ENCODE data around the gene IGF1R. TPM values are rescaled to one million over a fixed set of nuclear protein-coding genes. Genes with fewer than 3 reads are reported as not detected.
A peak's percentile ranks its signal among the peaks of the same experiment; 100 is the strongest.

Gene IGF1R
- total RNA-seq, 1 donor from 2014 or later, result 131 TPM

DNA sequence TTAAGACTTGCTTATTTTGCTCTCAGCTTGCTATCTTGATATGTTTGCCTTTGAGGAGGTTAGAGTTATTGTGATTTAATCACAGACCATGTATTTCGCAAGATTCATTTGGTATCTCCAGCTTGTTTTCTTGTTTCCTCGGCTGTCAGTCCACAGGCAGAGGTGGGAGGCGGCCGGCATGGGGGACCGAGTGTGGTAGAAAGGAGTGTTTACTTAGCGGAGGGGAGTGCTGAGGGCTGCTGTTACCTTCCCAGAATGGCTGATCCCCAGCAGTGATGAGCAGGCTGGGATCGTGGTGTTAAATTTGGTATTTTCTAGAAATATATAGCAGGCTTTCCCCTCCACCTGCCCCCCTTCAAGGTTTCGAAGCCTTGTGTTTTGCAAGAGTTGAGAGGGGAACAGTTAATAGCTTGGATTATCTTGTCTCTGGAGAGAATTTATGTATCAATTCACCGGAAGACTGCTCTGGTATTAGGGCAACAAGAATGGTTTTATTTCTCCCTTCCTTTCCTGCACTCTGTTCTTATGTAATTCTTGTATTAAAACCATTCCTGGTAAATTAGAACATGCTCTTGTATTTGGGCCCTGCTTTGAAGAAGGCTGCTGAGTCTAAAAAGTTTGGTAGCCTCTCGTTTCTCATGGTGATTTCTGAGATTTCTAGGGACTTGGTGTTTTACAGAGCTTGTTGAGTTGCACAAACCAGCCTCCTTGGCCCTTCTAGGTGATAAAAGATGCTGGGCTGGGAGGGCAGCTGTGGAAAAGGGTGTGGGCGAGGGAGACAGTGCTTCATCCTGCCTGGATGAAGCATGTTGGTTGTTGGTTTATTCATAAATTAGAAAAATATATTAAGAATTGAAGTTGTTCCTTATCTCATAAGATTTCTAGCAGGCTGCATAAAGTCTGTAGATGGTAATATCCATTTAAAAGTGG, 151.4 kb downstream of the IGF1R start:
- TF ChIP-seq CTCF (IDR thresholded peaks at IDR 0.05; ENCODE audit: unreplicated experiment), result no peak
- Mint-ChIP-seq H3K27me3 (ENCODE audit: unreplicated experiment) (peaks cover 19% of the 10 kb centered on the region), H3K4me3 (ENCODE audit: unreplicated experiment) (no peak overlapping the region), H3K4me1 (ENCODE audit: unreplicated experiment) (peaks cover 82% of the 10 kb centered on the region), H3K36me3 (ENCODE audit: low read depth, unreplicated experiment) (peaks cover 7% of the 10 kb centered on the region), H3K27ac (ENCODE audit: unreplicated experiment) (peak overlapping the region; percentile 99), H3K9me3 (ENCODE audit: unreplicated experiment) (no peaks in the 10 kb centered on the region)
- peak; percentile 32 for DNase-seq (ENCODE audit: low spot score)

- H3K4me3 Mint-ChIP-seq (ENCODE audit: unreplicated experiment), result peak overlapping the region; percentile 80
- H3K27me3 Mint-ChIP-seq (ENCODE audit: unreplicated experiment), result peaks cover 19% of the 10 kb centered on the region
- peak; percentile 58 for DNase-seq (ENCODE audit: low spot score)
- no peak for TF ChIP-seq CTCF (IDR thresholded peaks at IDR 0.05; ENCODE audit: unreplicated experiment)
- no peaks in the 10 kb centered on the region for H3K9me3 Mint-ChIP-seq (ENCODE audit: unreplicated experiment)
- peak overlapping the region; percentile 99 for H3K27ac Mint-ChIP-seq (ENCODE audit: unreplicated experiment)
- peaks cover 84% of the 10 kb centered on the region for H3K4me1 Mint-ChIP-seq (ENCODE audit: unreplicated experiment)
- H3K36me3 Mint-ChIP-seq (ENCODE audit: low read depth, unreplicated experiment), result peaks cover 11% of the 10 kb centered on the region
Observed at GRCh38 chr15:98800437-98801233, 152.3 kb downstream of the IGF1R start.

DNA sequence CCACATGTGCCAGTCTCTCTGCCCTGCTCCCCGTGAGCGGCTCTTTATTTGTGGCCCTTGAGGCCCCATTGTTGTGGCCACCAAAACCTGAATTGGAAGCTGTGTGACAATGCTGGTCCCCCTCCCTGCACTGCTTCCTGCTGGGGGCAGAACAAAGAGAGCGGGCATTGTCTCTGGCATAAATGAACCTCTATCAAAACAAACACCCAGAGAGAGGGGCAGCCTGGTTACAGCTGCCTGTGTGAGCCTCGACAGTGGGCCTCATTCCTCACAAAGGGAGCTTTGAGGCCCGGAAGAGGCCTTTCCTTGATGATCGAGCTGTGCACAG, 152.9 kb downstream of the IGF1R start:
- DNase-seq (ENCODE audit: low spot score), result peak; percentile 32
- Mint-ChIP-seq H3K27ac (ENCODE audit: unreplicated experiment) (peak overlapping the region; percentile 99), H3K4me3 (ENCODE audit: unreplicated experiment) (peak overlapping the region; percentile 80), H3K27me3 (ENCODE audit: unreplicated experiment) (peaks cover 19% of the 10 kb centered on the region), H3K9me3 (ENCODE audit: unreplicated experiment) (no peaks in the 10 kb centered on the region), H3K36me3 (ENCODE audit: low read depth, unreplicated experiment) (peaks cover 11% of the 10 kb centered on the region), H3K4me1 (ENCODE audit: unreplicated experiment) (peaks cover 82% of the 10 kb centered on the region)
- no peak for TF ChIP-seq CTCF (IDR thresholded peaks at IDR 0.05; ENCODE audit: unreplicated experiment)

DNA sequence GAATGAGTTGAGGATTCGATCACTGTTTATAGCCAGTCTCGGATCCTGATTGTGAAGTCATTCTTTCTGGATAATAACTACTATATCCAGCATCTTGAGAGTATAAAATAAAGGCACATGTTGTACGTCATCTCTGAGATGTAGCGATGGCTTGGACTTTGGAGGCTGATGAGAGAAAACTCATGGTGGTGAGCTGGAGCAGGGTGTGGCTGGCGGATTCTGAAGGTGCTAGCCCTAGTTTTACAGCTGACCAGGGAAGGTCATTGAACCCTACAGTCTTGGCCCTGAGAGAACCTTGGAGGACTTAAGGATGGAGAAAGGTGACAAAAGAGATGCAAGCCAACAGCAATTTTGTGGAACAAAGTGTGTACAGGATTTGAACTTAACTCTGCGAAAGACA, 153.8 kb downstream of the IGF1R start:
- Mint-ChIP-seq H3K4me3 (ENCODE audit: unreplicated experiment) (no peak overlapping the region), H3K27me3 (ENCODE audit: unreplicated experiment) (peaks cover 15% of the 10 kb centered on the region), H3K9me3 (ENCODE audit: unreplicated experiment) (no peaks in the 10 kb centered on the region), H3K36me3 (ENCODE audit: low read depth, unreplicated experiment) (peaks cover 10% of the 10 kb centered on the region), H3K4me1 (ENCODE audit: unreplicated experiment) (peaks cover 73% of the 10 kb centered on the region), H3K27ac (ENCODE audit: unreplicated experiment) (peak overlapping the region; percentile 99)
- no peak for TF ChIP-seq CTCF (IDR thresholded peaks at IDR 0.05; ENCODE audit: unreplicated experiment)
- no peak for DNase-seq (ENCODE audit: low spot score)

Measured in endothelial cell (in vitro differentiated cells).